Right atrium auricular region (tissue), 2 donors: ENCODE results near the gene MEIS1. TPM values are rescaled to one million over a fixed set of nuclear protein-coding genes. Genes with fewer than 3 reads are reported as not detected.

Experiments used
- DNase-seq: peaks from one replicate; pipeline ENCODE4 v3.0.0-alpha.2; 2019; ENCODE audit warnings: low spot score
- H3K27ac ChIP-seq, 2 donors: fragments of 200-600 bp; sonication (generic); 1 replicate in 1 of 2; 2 replicates in 1 of 2; pipeline ENCODE4 v1.5.1; 2016 to 2019
- H3K27me3 ChIP-seq, 2 donors: fragments of 200-600 bp; sonication (generic); one replicate each; pipeline versions ENCODE4 v1.5.1 to v1.6.0; 2017 to 2019
- H3K36me3 ChIP-seq: fragments of 200-600 bp; sonication (generic); one replicate; pipeline ENCODE4 v1.5.1; 2016
- H3K4me1 ChIP-seq, 2 donors: fragments of 200-600 bp; sonication (generic); one replicate each; pipeline versions ENCODE4 v1.5.1 to v1.6.0; 2017 to 2019
- H3K4me3 ChIP-seq, 2 donors: fragments of 200-600 bp; sonication (generic); 1 replicate in 1 of 2; 2 replicates in 1 of 2; pipeline ENCODE4 v1.5.1; 2017 to 2019; ENCODE audit warnings: mild to moderate bottlenecking in 1 of 2, moderate library complexity in 1 of 2
- H3K9me3 ChIP-seq, 2 donors: fragments of 200-600 bp; sonication (generic); one replicate each; pipeline ENCODE4 v1.5.1; 2019
- CTCF ChIP-seq, 2 donors: fragments of 200-600 bp; sonication (generic); IDR thresholded peaks; one replicate each; pipeline ENCODE4 v1.5.1; 2019; ENCODE audit warnings: antibody characterized with exemption in 2 of 2
- total RNA-seq, 2 donors: library from RNA; depleted of rRNA; stranded (reverse); fragments of >200 nt; gene quantifications; one replicate each; pipeline ENCODE4 v1.1.0, GENCODE V29; 2016

MEIS1 gene
- total RNA-seq, 2 donors from 2014 or later, result 13.6 to 16.7 TPM

DNA sequence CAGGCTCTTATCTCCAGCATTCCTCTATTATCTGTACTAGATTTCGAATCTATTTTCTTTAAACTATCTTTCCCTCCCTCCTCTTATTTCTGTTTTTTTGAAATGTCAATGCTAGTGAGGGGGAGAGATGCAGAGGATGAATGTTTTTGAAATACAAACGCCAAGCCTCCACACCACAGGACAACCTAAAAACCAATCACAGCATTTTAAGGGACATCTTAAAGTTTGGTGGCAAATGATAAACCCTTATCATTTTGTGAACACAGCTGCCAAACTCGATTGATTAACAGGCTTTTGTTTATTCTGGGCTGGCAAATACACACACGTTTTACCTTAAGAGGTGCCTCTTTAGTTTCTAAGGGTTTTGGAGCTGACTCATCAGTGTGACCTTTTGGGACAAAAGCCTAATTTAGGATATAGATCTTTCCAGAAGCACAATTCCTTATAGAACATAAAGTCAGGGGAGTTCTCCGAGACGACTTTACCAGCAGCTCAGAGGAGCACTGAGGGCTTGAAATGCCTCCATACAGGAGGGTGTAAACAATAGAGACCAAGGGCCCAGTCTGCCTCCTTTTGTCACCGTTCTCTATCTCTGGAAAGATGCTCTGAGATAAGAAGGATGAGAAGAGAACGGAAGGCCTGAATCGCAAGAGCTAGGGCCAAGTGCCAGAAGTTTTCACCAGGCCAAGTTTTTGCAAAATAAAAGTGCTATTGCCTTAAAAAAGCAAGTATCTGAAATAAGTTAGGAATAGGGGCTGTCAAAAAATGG, 4.2 kb upstream of the MEIS1 start:
- Histone ChIP-seq H3K27me3 (peaks cover 8% of the 10 kb centered on the region in 2 donors), H3K4me3 (no peak overlapping the region)

GRCh38 chr2:66431274-66431642, 3.7 kb upstream of the MEIS1 start:
- peaks cover 0 to 19% of the 10 kb centered on the region in 2 donors for H3K4me1 ChIP-seq
- no peak overlapping the region for H3K4me3 ChIP-seq
- no peak overlapping the region for H3K27ac ChIP-seq
- TF ChIP-seq CTCF (IDR thresholded peaks at IDR 0.05), result no peak
- no peak for DNase-seq
- no peaks in the 10 kb centered on the region for H3K36me3 ChIP-seq
- H3K9me3 ChIP-seq, result no peaks in the 10 kb centered on the region
- peaks cover 5 to 6% of the 10 kb centered on the region in 2 donors for H3K27me3 ChIP-seq

More for the DNA sequence above, 4.2 kb upstream of the MEIS1 start:
- Histone ChIP-seq H3K4me1 (peaks cover 0 to 25% of the 10 kb centered on the region in 2 donors), H3K9me3 (no peaks in the 10 kb centered on the region), H3K36me3 (no peaks in the 10 kb centered on the region), H3K27ac (no peak overlapping the region)
- DNase-seq, result no peak
- no peak for TF ChIP-seq CTCF (IDR thresholded peaks at IDR 0.05)

GRCh38 chr2:66431846-66432587, 2.9 kb upstream of the MEIS1 start:
- H3K27me3 ChIP-seq, result peaks cover 0 to under 1% of the 10 kb centered on the region in 2 donors
- no peak for TF ChIP-seq CTCF (IDR thresholded peaks at IDR 0.05)
- no peak for DNase-seq
- no peak overlapping the region for H3K27ac ChIP-seq
- H3K4me1 ChIP-seq, result peaks cover 0 to 13% of the 10 kb centered on the region in 2 donors
- peak overlapping the region; percentile 62 to 76 for H3K4me3 ChIP-seq
- H3K9me3 ChIP-seq, result no peaks in the 10 kb centered on the region
- no peaks in the 10 kb centered on the region for H3K36me3 ChIP-seq

GRCh38 chr2:66432801-66433694, 1.9 kb upstream of the MEIS1 start:
- Histone ChIP-seq H3K4me1 (peaks cover 0 to 13% of the 10 kb centered on the region in 2 donors), H3K36me3 (no peaks in the 10 kb centered on the region), H3K9me3 (no peaks in the 10 kb centered on the region), H3K27me3 (no peaks in the 10 kb centered on the region), H3K4me3 (peak overlapping the region; percentile 62 to 76), H3K27ac (peak overlapping the region; percentile 89 to 94)
- peak; percentile 92 for DNase-seq
- no peak for TF ChIP-seq CTCF (IDR thresholded peaks at IDR 0.05)

- Histone ChIP-seq H3K4me3 (peak overlapping the region; percentile 62 to 76), H3K27ac (peak overlapping the region; percentile 89 to 94), H3K27me3 (no peaks in the 10 kb centered on the region), H3K4me1 (peaks cover 0 to 19% of the 10 kb centered on the region in 2 donors), H3K36me3 (no peaks in the 10 kb centered on the region), H3K9me3 (no peaks in the 10 kb centered on the region)
- no peak for TF ChIP-seq CTCF (IDR thresholded peaks at IDR 0.05)
- no peak for DNase-seq
Measured at GRCh38 chr2:66433695-66433944, 1.3 kb upstream of the MEIS1 start.
